K562 (cell line): ENCODE data around the gene BCL2A1. TPM values are rescaled to one million over a fixed set of nuclear protein-coding genes. Genes with fewer than 3 reads are reported as not detected.
A peak's percentile ranks its signal among the peaks of the same experiment; 100 is the strongest.

Experiments
- ATAC-seq: fragments of 200-7000 bp; cut with Tn5 transposase; 3 replicates; pipeline ENCODE4 v1.9.1; 2020; ENCODE audit warnings: moderate library complexity
- BruUV-seq: library from RNA; stranded (reverse); fragments of 400-500 nt; replicated peaks from 2 replicates; lab custom pipeline; 2021; lab: Mats Ljungman, UMichigan
- CTCF ChIA-PET: fragments of 300-600 bp; formaldehyde crosslinking; extraction: SDS; loops from one replicate; lab custom pipeline; 2021; ENCODE audit warnings: low intra/inter-chr PET ratio; lab: Yijun Ruan, JAX
- POLR2A ChIA-PET: fragments of 300-600, 350-650 bp; sonication (Branson Sonifier 250); formaldehyde crosslinking; extraction: SDS; loops from one replicate; lab custom pipeline; 2021; ENCODE audit warnings: antibody characterized with exemption, inconsistent platforms; lab: Yijun Ruan, JAX
- DNase-seq, 4 experiments: peaks; one replicate each; pipeline versions ENCODE4 v3.0.0 to v3.0.0-alpha.2; 2011 to 2018; ENCODE audit warnings: low spot score in 3 of 4, mixed read lengths in 3 of 4; ENCODE audit errors: extremely low read depth in 1 of 4
- FAIRE-seq: peaks from 2 replicates; lab custom pipeline; 2011; peaks lifted over from hg19 to GRCh38; lab: Jason Lieb, UNC
- H2AFZ ChIP-seq: 2 replicates; pipeline ENCODE4 v1.6.0; 2011; ENCODE audit warnings: low read depth, low read length, control low read depth, inconsistent platforms
- H3K27ac ChIP-seq: fragments of 200-600 bp; 3 replicates; pipeline ENCODE4 v1.8.0; 2011; ENCODE audit warnings: low read depth, mild to moderate bottlenecking, control low read depth, inconsistent platforms, low read length, moderate library complexity, mixed read lengths; ENCODE audit errors: extremely low read depth
- H3K27me3 ChIP-seq, 2 experiments: fragments of 300-600 bp in 1 of 2; 2 replicates in 1 of 2; 3 replicates in 1 of 2; pipeline versions ENCODE4 v1.6.0 to v1.8.0; 2011; ENCODE audit warnings: inconsistent platforms in 2 of 2, low read length in 2 of 2, mild to moderate bottlenecking in 1 of 2, mixed read lengths in 1 of 2, moderate library complexity in 1 of 2; ENCODE audit not compliant: control insufficient read depth in 2 of 2, insufficient read depth in 2 of 2
- H3K36me3 ChIP-seq: fragments of 300-600 bp; 3 replicates; pipeline ENCODE4 v1.8.0; 2011; ENCODE audit warnings: mild to moderate bottlenecking, low read length, inconsistent platforms; ENCODE audit not compliant: control insufficient read depth, insufficient read depth
- H3K4me1 ChIP-seq, 2 experiments: fragments of 200-600 bp in 1 of 2; replicated peaks in 1 of 2; 2 replicates in 1 of 2; 3 replicates in 1 of 2; pipeline versions ENCODE4 v1.5.1 to v1.8.0; 2011; ENCODE audit warnings: inconsistent platforms in 2 of 2, low read length in 2 of 2, mild to moderate bottlenecking in 1 of 2, mixed read lengths in 1 of 2, moderate library complexity in 1 of 2; ENCODE audit not compliant: control insufficient read depth in 2 of 2, insufficient read depth in 2 of 2
- H3K4me2 ChIP-seq: 2 replicates; pipeline ENCODE4 v1.6.1; 2011; ENCODE audit warnings: low read length, control low read depth, inconsistent platforms, mixed read lengths; ENCODE audit not compliant: insufficient read depth
- H3K4me3 ChIP-seq: fragments of 200-600 bp; sonication (generic), shearing (Covaris generic); 2 replicates; pipeline ENCODE4 v1.5.1; 2016; ENCODE audit warnings: control low read depth, inconsistent platforms
- H3K79me2 ChIP-seq: fragments of 200-600 bp; 3 replicates; pipeline ENCODE4 v1.8.0; 2011; ENCODE audit warnings: low read length, inconsistent platforms; ENCODE audit not compliant: control insufficient read depth, insufficient read depth
- H3K9ac ChIP-seq, 2 experiments: 2 replicates each; pipeline versions ENCODE4 v1.6.0 to v1.6.1; 2011; ENCODE audit warnings: low read depth in 2 of 2, low read length in 2 of 2, control low read depth in 1 of 2, inconsistent platforms in 1 of 2, mild to moderate bottlenecking in 1 of 2, mixed read lengths in 1 of 2; ENCODE audit not compliant: insufficient read depth in 1 of 2
- H3K9me1 ChIP-seq: one replicate; pipeline ENCODE4 v1.6.0; 2011; ENCODE audit warnings: inconsistent platforms, mild to moderate bottlenecking, low read length, moderate library complexity; ENCODE audit not compliant: control insufficient read depth, insufficient read depth
- H3K9me3 ChIP-seq: replicated peaks from 2 replicates; pipeline ENCODE4 v1.5.1; 2011; ENCODE audit warnings: low read depth, low read length, inconsistent platforms; ENCODE audit not compliant: control insufficient read depth, insufficient read depth
- H4K20me1 ChIP-seq: replicated peaks from 2 replicates; pipeline ENCODE4 v1.6.1; 2011; ENCODE audit warnings: low read length, inconsistent platforms, mixed read lengths; ENCODE audit not compliant: control insufficient read depth, insufficient read depth
- BRD4 ChIP-seq: fragments of 200-600 bp; sonication (generic); IDR thresholded peaks from 2 replicates; pipeline ENCODE4 v1.6.1; 2017; ENCODE audit warnings: inconsistent platforms
- MNT ChIP-seq, 2 experiments: fragments of 450-650 bp; conservative IDR thresholded peaks; 2 replicates each; pipeline ENCODE4 v1.6.1; 2017; ENCODE audit warnings: mild to moderate bottlenecking in 2 of 2, moderate library complexity in 2 of 2
- PHF20 ChIP-seq: fragments of 450-650 bp; IDR thresholded peaks from 2 replicates; pipeline ENCODE4 v1.6.1; 2018; ENCODE audit not compliant: partially characterized antibody
- PKNOX1 ChIP-seq: fragments of 450-650 bp; IDR thresholded peaks from 2 replicates; pipeline ENCODE4 v1.6.1; 2016
- PML ChIP-seq: IDR thresholded peaks from 2 replicates; pipeline ENCODE4 v1.6.1; 2012; ENCODE audit warnings: low read length, inconsistent platforms
- POLR2A ChIP-seq: fragments of 450-650 bp; conservative IDR thresholded peaks from 2 replicates; pipeline ENCODE4 v1.6.1; 2016
- PTRF ChIP-seq: fragments of 450-650 bp; IDR thresholded peaks from 2 replicates; pipeline ENCODE4 v1.6.1; 2016; ENCODE audit warnings: mild to moderate bottlenecking, missing genetic modification characterization, missing compliant biosample characterization
- SAP30 ChIP-seq: fragments of 200-600 bp; sonication (generic); IDR thresholded peaks from 2 replicates; pipeline ENCODE4 v1.6.1; 2012; ENCODE audit warnings: borderline replicate concordance, low read depth, mild to moderate bottlenecking, moderate library complexity, low read length, control low read depth, inconsistent platforms; ENCODE audit not compliant: insufficient read depth, poor library complexity, severe bottlenecking
- SLC30A9 ChIP-seq: fragments of 250-450 bp; sonication (Bioruptor Pico); IDR thresholded peaks from 2 replicates; pipeline ENCODE4 v1.8.0; 2022; ENCODE audit warnings: mild to moderate bottlenecking, moderate library complexity
- UBTF ChIP-seq, 2 experiments: IDR thresholded peaks; 2 replicates each; pipeline ENCODE4 v1.6.1; 2012; ENCODE audit warnings: improper control_type of control experiment in 2 of 2, low read depth in 2 of 2, low read length in 2 of 2, borderline replicate concordance in 1 of 2
- ZNF12 ChIP-seq: sonication (generic); formaldehyde crosslinking; IDR thresholded peaks from 2 replicates; pipeline ENCODE4 v1.4.0; 2020; ENCODE audit warnings: mild to moderate bottlenecking, missing genetic modification reagents
- WGBS: fragments of 100-300 bp; shearing (Covaris generic); methylation state at CpG from one replicate; pipeline ENCODE4 v1.1.6; 2016; ENCODE audit warnings: low coverage, mixed read lengths; ENCODE audit not compliant: insufficient coverage; ENCODE audit errors: missing lambda C conversion rate; 5-methylcytosine and 5-hydroxymethylcytosine counted together
- in situ Hi-C: fragments of 300-500 bp; cut with MboI; formaldehyde crosslinking; loops from 4 replicates; pipeline ENCODE4 v1.15.0; 2018; ENCODE audit warnings: inconsistent platforms, mixed read lengths
- intact Hi-C: fragments of 100-400 bp; cut with micrococcal nuclease; formaldehyde crosslinking; loops from 2 replicates; pipeline ENCODE4 v1.14.2; 2022
- polyA plus RNA-seq, 8 experiments: library from polyadenylated mRNA; depleted of rRNA in 4 of 8; stranded (reverse) in 5 of 8; unstranded in 3 of 8; fragments of >200 nt; fragmentation: Nextera tagmentation in 2 of 8; fragmentation: Illumina TruSeq in 1 of 8; extraction: Ambion mirVana in 2 of 8; extraction: Trizol in 1 of 8; gene quantifications; 2 replicates each; pipeline versions ENCODE4 v1.2.1 to v1.2.3, GENCODE V29; 2011 to 2014; ENCODE audit warnings: inconsistent platforms in 1 of 8, missing spikeins in 1 of 8
- total RNA-seq, 7 experiments: library from RNA; depleted of rRNA in 6 of 7; stranded (reverse); fragments of >200 nt in 6 of 7; fragmentation: Illumina TruSeq in 2 of 7; extraction: Trizol in 2 of 7; gene quantifications; 2 replicates each; pipeline versions ENCODE4 v1.2.1 to v1.2.3, GENCODE V29; 2011 to 2021; ENCODE audit warnings: low replicate concordance in 1 of 7

Gene BCL2A1
- total and polyA plus RNA-seq, 9 of the 15 experiments (the other 6 are each of a cell fraction or from before 2014, with no cell fraction given): 0.11 to 1.2 (median 0.25) TPM; not detected in 4

GRCh38 chr15:79923515-79924169 lies 47.4 kb downstream of the BCL2A1 start:
- ATAC-seq (peak; percentile 97), FAIRE-seq (peak; percentile 98), DNase-seq (peak; percentile 96 to 98 (median 98))
- peaks cover 10 to 17% of the 10 kb centered on the region in 2 experiments; a peak in 4 of 5 replicates for H3K4me1 ChIP-seq
- no TSS peak for BruUV-seq
- peaks cover 38% of the 10 kb centered on the region for H3K79me2 ChIP-seq
- CTCF ChIA-PET: no interaction called here
- H3K9me1 ChIP-seq: no peaks in the 10 kb centered on the region
- peaks cover 28% of the 10 kb centered on the region for H3K36me3 ChIP-seq
- peak overlapping the region; percentile 91 for H3K4me2 ChIP-seq
- peak overlapping the region; percentile 89 to 99 for H3K9ac ChIP-seq
- H2AFZ ChIP-seq: peak overlapping the region; percentile 85
- intact Hi-C loops (loop anchor here (2.0 to 5.0 kb wide), 2 partner anchors 69 to 233 kb away; no protein-coding TSS in a partner anchor), in situ Hi-C loops (no loop called here)
- H3K9me3 ChIP-seq: peaks cover 35% of the 10 kb centered on the region
- H3K27me3 ChIP-seq: no peaks in the 10 kb centered on the region
- peak overlapping the region; percentile 91 for H3K27ac ChIP-seq
- under 1% methylated on average over 55 of the region's 68 CpGs for WGBS
- POLR2A ChIA-PET: interaction anchor here (0.5 to 2.8 kb wide), 12 partner anchors 9 to 1623 kb away, joined by 3 to 15 read pairs (median 4); no protein-coding TSS in a partner anchor
- H4K20me1 ChIP-seq: no peaks in the 10 kb centered on the region
- peak overlapping the region; percentile 93 for H3K4me3 ChIP-seq
- TF ChIP-seq BRD4: peak; percentile 75; the same call in 1 of the 2 replicates
- TF ChIP-seq PKNOX1: peak; percentile 59
- no peak for TF ChIP-seq SLC30A9
- TF ChIP-seq MNT (conservative IDR thresholded peaks at IDR 0.05): peak in 1 of 2 experiments; percentile 63
- peak in 1 of 2 experiments; percentile 66; a peak in 1 of 4 replicates for TF ChIP-seq UBTF (IDR thresholded peaks at IDR 0.05; ENCODE audit: borderline replicate concordance in 1 of 2, low read depth in 2 of 2, low read length in 2 of 2)
- TF ChIP-seq POLR2A: peak; percentile 91
- TF ChIP-seq PTRF: no peak
- TF ChIP-seq ZNF12 (CRISPR knock-in tag): 0 out of 2 replicates have a peak, but pooled peaks have one; percentile 37
- TF ChIP-seq SAP30: peak; percentile 32
- peak; percentile 69 for TF ChIP-seq PHF20
- TF ChIP-seq PML: peak; percentile 51; the same call in 1 of the 2 replicates
